Upper lobe of left lung (tissue), 6 donors: Measurements from ENCODE around the gene EVA1B. TPM values are rescaled to one million over a fixed set of nuclear protein-coding genes. Genes with fewer than 3 reads are reported as not detected.

Experiments
- ATAC-seq, 2 donors: fragments of 200-7000 bp; cut with Tn5 transposase; one replicate each; pipeline ENCODE4 v1.9.1; 2022; ENCODE audit warnings: mild to moderate bottlenecking in 2 of 2, moderate library complexity in 2 of 2; ENCODE audit not compliant: low FRiP score in 2 of 2
- DNase-seq, 2 donors: peaks; one replicate each; pipeline ENCODE4 v3.0.0-alpha.2; 2019 to 2020
- H3K27ac ChIP-seq, 4 donors: fragments of 200-600 bp; sonication (generic); one replicate each; pipeline ENCODE4 v1.5.1; 2016 to 2019
- H3K27me3 ChIP-seq, 4 donors: fragments of 200-600 bp; sonication (generic); one replicate each; pipeline ENCODE4 v1.5.1; 2017 to 2019
- H3K36me3 ChIP-seq, 4 donors: fragments of 200-600 bp; sonication (generic); one replicate each; pipeline ENCODE4 v1.5.1; 2016 to 2019
- H3K4me1 ChIP-seq, 4 donors: fragments of 200-600 bp; sonication (generic); one replicate each; pipeline ENCODE4 v1.5.1; 2018 to 2019
- H3K4me3 ChIP-seq, 4 donors: fragments of 200-600 bp; sonication (generic); one replicate each; pipeline ENCODE4 v1.5.1; 2017 to 2019; ENCODE audit warnings: mild to moderate bottlenecking in 2 of 4, moderate library complexity in 1 of 4
- H3K9me3 ChIP-seq, 4 donors: fragments of 200-600 bp; sonication (generic); one replicate each; pipeline ENCODE4 v1.5.1; 2018 to 2019
- CTCF ChIP-seq, 6 experiments: fragments of 450-650 bp in 4 of 6; fragments of 200-600 bp in 2 of 6; sonication (generic) in 2 of 6; IDR thresholded peaks; one replicate each; pipeline ENCODE4 v1.5.1; 2016 to 2019; ENCODE audit warnings: antibody characterized with exemption in 6 of 6
- EP300 ChIP-seq, 4 donors: sonication (generic); formaldehyde crosslinking; IDR thresholded peaks; one replicate each; pipeline ENCODE4 v1.5.1; 2017; ENCODE audit warnings: antibody characterized with exemption in 4 of 4, control low read depth in 2 of 4
- POLR2A ChIP-seq, 4 donors: fragments of 450-650 bp; IDR thresholded peaks; one replicate each; pipeline ENCODE4 v1.5.1; 2016 to 2017; ENCODE audit warnings: antibody characterized with exemption in 4 of 4, mild to moderate bottlenecking in 2 of 4
- POLR2AphosphoS5 ChIP-seq, 2 donors: sonication (generic); formaldehyde crosslinking; IDR thresholded peaks; one replicate each; pipeline ENCODE4 v1.5.1; 2017; ENCODE audit warnings: antibody characterized with exemption in 2 of 2
- WGBS, 2 donors: methylation state at CpG; one replicate each; pipeline ENCODE4 v1.1.5; 2017 to 2018; 5-methylcytosine and 5-hydroxymethylcytosine counted together
- total RNA-seq, 6 donors: library from RNA; depleted of rRNA in 4 of 6; stranded (reverse); fragments of >200 nt in 4 of 6; gene quantifications; one replicate each; pipeline versions ENCODE4 v1.1.0 to v1.2.1, GENCODE V29; 2016 to 2021
- donor health status: DM: no; HTN: no; CAD: no; lungs with moderate emphysema.
- donor health status: DM: no; HTN: yes; CAD: no; lungs with severe emphysema.

EVA1B gene
- total RNA-seq, 6 donors from 2014 or later, result 24.3 to 97.9 (median 36.6) TPM

- ATAC-seq, result no peak
- no peak overlapping the region for H3K27ac ChIP-seq
- TF ChIP-seq POLR2AphosphoS5 (IDR thresholded peaks at IDR 0.05) (no peak), EP300 (IDR thresholded peaks at IDR 0.05) (no peak), CTCF (IDR thresholded peaks at IDR 0.05) (no peak), POLR2A (IDR thresholded peaks at IDR 0.05) (no peak)
- DNase-seq, result no peak
- peaks cover 0 to 4% (median 1%) of the 10 kb centered on the region in 4 donors for H3K4me1 ChIP-seq
- no peak overlapping the region for H3K4me3 ChIP-seq
- no peaks in the 10 kb centered on the region for H3K27me3 ChIP-seq
- H3K9me3 ChIP-seq, result no peaks in the 10 kb centered on the region
- 98 to 100% methylated on average over 1 of the region's 1 CpG for WGBS, 2 donors
- H3K36me3 ChIP-seq, result peaks cover 0 to 26% (median 6%) of the 10 kb centered on the region in 4 donors
These were observed 49.2 kb downstream of the EVA1B start for GRCh38 chr1:36274201-36274600.

GRCh38 chr1:36273024-36273423 lies 50.4 kb downstream of the EVA1B start:
- H3K27ac ChIP-seq, result no peak overlapping the region
- peaks cover 0 to 26% (median 6%) of the 10 kb centered on the region in 4 donors for H3K36me3 ChIP-seq
- peaks cover 0 to 5% (median 2%) of the 10 kb centered on the region in 4 donors for H3K4me1 ChIP-seq
- WGBS, 2 donors, result 92 to 93% methylated on average over 5 of the region's 5 CpGs
- TF ChIP-seq POLR2A (IDR thresholded peaks at IDR 0.05) (no peak), CTCF (IDR thresholded peaks at IDR 0.05) (no peak), POLR2AphosphoS5 (IDR thresholded peaks at IDR 0.05) (no peak), EP300 (IDR thresholded peaks at IDR 0.05) (no peak)
- no peak overlapping the region for H3K4me3 ChIP-seq
- no peaks in the 10 kb centered on the region for H3K9me3 ChIP-seq
- DNase-seq (no peak), ATAC-seq (no peak)
- H3K27me3 ChIP-seq, result no peaks in the 10 kb centered on the region

Other genes starting within 250 kb of the EVA1B start
- gene TEKT2, start 239.6 kb downstream of the EVA1B start, total RNA-seq, result 10 to 100 TPM in 2 of 6 donors, 1 to 10 TPM in 3, under 1 TPM in 1; 0.69 to 24.3 (median 8.1) TPM
- 10 to 100 TPM; 29.3 to 60.0 (median 45.8) TPM for gene ADPRS, start 234.8 kb downstream of the EVA1B start, total RNA-seq
- 10 to 100 TPM in 3 of 6 donors, 1 to 10 TPM in 3; 2.5 to 20.8 (median 11.4) TPM for gene COL8A2, start 198.4 kb downstream of the EVA1B start, total RNA-seq
- gene TRAPPC3, start 174.2 kb downstream of the EVA1B start, total RNA-seq, result 100 to 1,000 TPM in 2 of 6 donors, 10 to 100 TPM in 4; 65.8 to 120 (median 75.5) TPM
- 100 to 1,000 TPM; 129 to 290 (median 153) TPM for gene MAP7D1, start 167.5 kb downstream of the EVA1B start, total RNA-seq
- gene THRAP3, start 99.2 kb downstream of the EVA1B start, total RNA-seq, result 10 to 100 TPM; 55.0 to 91.1 (median 84.0) TPM
- 10 to 100 TPM in 3 of 6 donors, 1 to 10 TPM in 3; 4.4 to 65.0 (median 13.1) TPM for gene SH3D21, start 17.3 kb downstream of the EVA1B start, total RNA-seq
- gene STK40, start 62.3 kb upstream of the EVA1B start, total RNA-seq, result 100 to 1,000 TPM in 1 of 6 donors, 10 to 100 TPM in 5; 26.2 to 100 (median 69.1) TPM
- 10 to 100 TPM; 19.1 to 54.6 (median 35.8) TPM for gene LSM10, start 74.3 kb upstream of the EVA1B start, total RNA-seq
- 10 to 100 TPM; 11.8 to 28.2 (median 13.6) TPM for gene OSCP1, start 126.8 kb upstream of the EVA1B start, total RNA-seq
- gene MRPS15, start 140.7 kb upstream of the EVA1B start, total RNA-seq, result 10 to 100 TPM; 43.0 to 83.6 (median 66.1) TPM
- 100 to 1,000 TPM; 192 to 851 (median 261) TPM for gene CSF3R, start 159.3 kb upstream of the EVA1B start, total RNA-seq